Measurements from ENCODE around the gene CMIP.

CMIP gene

GRCh38 chr16:81710596-81710995 is 266.0 kb downstream of the CMIP start:
- no peak for DNase-seq

- DNase-seq, result no peak
These were observed 267.2 kb downstream of the CMIP start for GRCh38 chr16:81711657-81712319.

- no peak for DNase-seq
These were observed 268.1 kb downstream of the CMIP start for GRCh38 chr16:81712681-81713080.

- no peak for DNase-seq
These were observed 268.7 kb downstream of the CMIP start for GRCh38 chr16:81713295-81713772.

- DNase-seq, result no peak
These were observed 269.2 kb downstream of the CMIP start for GRCh38 chr16:81713796-81714195.

GRCh38 chr16:81714583-81714982 is 270.0 kb downstream of the CMIP start:
- DNase-seq, result no peak

GRCh38 chr16:81715358-81716196 is 271.0 kb downstream of the CMIP start:
- no peak for DNase-seq

- DNase-seq, result no peak
These were observed 272.0 kb downstream of the CMIP start for GRCh38 chr16:81716478-81717225.

- no peak for DNase-seq
These were observed 273.1 kb downstream of the CMIP start for GRCh38 chr16:81717662-81718189.

GRCh38 chr16:81718637-81719036 is 274.0 kb downstream of the CMIP start:
- no peak for DNase-seq

GRCh38 chr16:81719993-81720392 is 275.4 kb downstream of the CMIP start:
- no peak for DNase-seq

GRCh38 chr16:81720973-81721906 is 276.6 kb downstream of the CMIP start:
- no peak for DNase-seq

GRCh38 chr16:81723098-81723723 is 278.6 kb downstream of the CMIP start:
- no peak for DNase-seq

- no peak for DNase-seq
These were observed 283.8 kb downstream of the CMIP start for GRCh38 chr16:81728435-81728834.

GRCh38 chr16:81729451-81729850 is 284.8 kb downstream of the CMIP start:
- DNase-seq, result no peak

- DNase-seq, result peak; percentile 83
These were observed 285.8 kb downstream of the CMIP start for GRCh38 chr16:81730090-81731051.

GRCh38 chr16:81731649-81732048 is 287.0 kb downstream of the CMIP start:
- DNase-seq, result no peak

GRCh38 chr16:81732699-81733098 is 288.1 kb downstream of the CMIP start:
- DNase-seq, result no peak

GRCh38 chr16:81733295-81733694 is 288.7 kb downstream of the CMIP start:
- no peak for DNase-seq

Data from activated CD8-positive, alpha-beta memory T cell treated with anti-CD3 and anti-CD28 coated beads, Interleukin-2, amount 50 U/mL, for 48 hours (primary cell).